SK-N-SH treated with all-trans-retinoic acid at 6 μM for 48 hours (cell line): Measurements from ENCODE around the gene ELF5.

Source experiments
- ATAC-seq: fragments of 200-7000 bp; cut with Tn5 transposase; 3 replicates; pipeline ENCODE4 v1.9.1; 2020; ENCODE audit warnings: mild to moderate bottlenecking, moderate library complexity
- BACH2 ChIP-seq: fragments of 250-450 bp; sonication (Bioruptor Pico); IDR thresholded peaks from 2 replicates; pipeline ENCODE4 v1.9.0; 2021; ENCODE audit warnings: mild to moderate bottlenecking, borderline replicate concordance
- CSDC2 ChIP-seq: fragments of 250-450 bp; sonication (Bioruptor Pico); IDR thresholded peaks from 2 replicates; pipeline ENCODE4 v1.5.0; 2020; ENCODE audit warnings: mild to moderate bottlenecking, moderate library complexity
- ESRRG ChIP-seq: fragments of 250-450 bp; sonication (Bioruptor Pico); IDR thresholded peaks from 2 replicates; pipeline ENCODE4 v1.6.1; 2021; ENCODE audit warnings: mild to moderate bottlenecking
- GLIS3 ChIP-seq: fragments of 250-450 bp; sonication (Bioruptor Pico); IDR thresholded peaks from 2 replicates; pipeline ENCODE4 v1.5.0; 2020; ENCODE audit warnings: mild to moderate bottlenecking, moderate library complexity
- ISL1 ChIP-seq: fragments of 250-450 bp; sonication (Bioruptor Pico); IDR thresholded peaks from 2 replicates; pipeline ENCODE4 v2.1.2; 2022; ENCODE audit warnings: mild to moderate bottlenecking, moderate library complexity
- OSR1 ChIP-seq: fragments of 250-450 bp; sonication (Bioruptor Pico); IDR thresholded peaks from 2 replicates; pipeline ENCODE4 v1.8.0; 2022; ENCODE audit warnings: moderate library complexity, mild to moderate bottlenecking, inconsistent platforms
- PPARA ChIP-seq: fragments of 250-450 bp; sonication (Bioruptor Pico); IDR thresholded peaks from 2 replicates; pipeline ENCODE4 v1.5.0; 2020; ENCODE audit warnings: mild to moderate bottlenecking, borderline replicate concordance
- RARB ChIP-seq: fragments of 250-450 bp; sonication (Bioruptor Pico); IDR thresholded peaks from 2 replicates; pipeline ENCODE4 v1.8.0; 2021; ENCODE audit warnings: mild to moderate bottlenecking, moderate library complexity
- SNAI2 ChIP-seq: fragments of 250-450 bp; sonication (Bioruptor Pico); IDR thresholded peaks from 2 replicates; pipeline ENCODE4 v1.5.0; 2020; ENCODE audit warnings: mild to moderate bottlenecking, moderate library complexity
- TCF4 ChIP-seq: fragments of 250-450 bp; sonication (Bioruptor Pico); IDR thresholded peaks from 2 replicates; pipeline ENCODE4 v1.8.0; 2021; ENCODE audit warnings: mild to moderate bottlenecking, moderate library complexity, borderline replicate concordance
- TOX ChIP-seq: fragments of 250-450 bp; sonication (Bioruptor Pico); IDR thresholded peaks from 2 replicates; pipeline ENCODE4 v1.8.0; 2021; ENCODE audit warnings: mild to moderate bottlenecking, moderate library complexity, borderline replicate concordance
- ZC3H10 ChIP-seq: fragments of 250-450 bp; sonication (Bioruptor Pico); IDR thresholded peaks from 2 replicates; pipeline ENCODE4 v1.5.1; 2021; ENCODE audit warnings: mild to moderate bottlenecking, moderate library complexity
- ZFP3 ChIP-seq: fragments of 250-450 bp; sonication (Bioruptor Pico); IDR thresholded peaks from 2 replicates; pipeline ENCODE4 v1.5.0; 2020; ENCODE audit warnings: mild to moderate bottlenecking, moderate library complexity
- ZFP30 ChIP-seq: fragments of 450-650 bp; formaldehyde crosslinking; IDR thresholded peaks from 2 replicates; pipeline ENCODE4 v1.5.0; 2022; ENCODE audit warnings: mild to moderate bottlenecking, moderate library complexity
- ZNF565 ChIP-seq: fragments of 450-650 bp; formaldehyde crosslinking; conservative IDR thresholded peaks from 2 replicates; pipeline ENCODE4 v1.5.0; 2020; ENCODE audit warnings: low read depth, mild to moderate bottlenecking, moderate library complexity
- ZNF70 ChIP-seq: fragments of 450-650 bp; formaldehyde crosslinking; IDR thresholded peaks from 2 replicates; pipeline ENCODE4 v1.5.0; 2020; ENCODE audit warnings: mild to moderate bottlenecking, moderate library complexity
- TF ChIP-seq, protein P1 (sequence below): fragments of 250-450 bp; sonication (Bioruptor Pico); IDR thresholded peaks from 2 replicates; pipeline ENCODE4 v1.8.0; 2020; ENCODE audit warnings: mild to moderate bottlenecking, moderate library complexity, borderline replicate concordance
- TF ChIP-seq, protein P2 (sequence below): fragments of 250-450 bp; sonication (Bioruptor Pico); IDR thresholded peaks from 2 replicates; pipeline ENCODE4 v1.8.0; 2021; ENCODE audit warnings: low read depth, mild to moderate bottlenecking, moderate library complexity, borderline replicate concordance
- TF ChIP-seq, protein P3 (sequence below): fragments of 250-450 bp; sonication (Bioruptor Pico); IDR thresholded peaks from 2 replicates; pipeline ENCODE4 v1.5.0; 2020; ENCODE audit warnings: mild to moderate bottlenecking, moderate library complexity
- TF ChIP-seq, protein P4 (sequence below): fragments of 250-450 bp; sonication (Bioruptor Pico); IDR thresholded peaks from 2 replicates; pipeline ENCODE4 v1.5.1; 2021; ENCODE audit warnings: mild to moderate bottlenecking, moderate library complexity
- TF ChIP-seq, protein P5 (sequence below): fragments of 250-450 bp; sonication (Bioruptor Pico); IDR thresholded peaks from 2 replicates; pipeline ENCODE4 v1.5.1; 2020; ENCODE audit warnings: low read depth, mild to moderate bottlenecking, moderate library complexity

Gene ELF5

DNA sequence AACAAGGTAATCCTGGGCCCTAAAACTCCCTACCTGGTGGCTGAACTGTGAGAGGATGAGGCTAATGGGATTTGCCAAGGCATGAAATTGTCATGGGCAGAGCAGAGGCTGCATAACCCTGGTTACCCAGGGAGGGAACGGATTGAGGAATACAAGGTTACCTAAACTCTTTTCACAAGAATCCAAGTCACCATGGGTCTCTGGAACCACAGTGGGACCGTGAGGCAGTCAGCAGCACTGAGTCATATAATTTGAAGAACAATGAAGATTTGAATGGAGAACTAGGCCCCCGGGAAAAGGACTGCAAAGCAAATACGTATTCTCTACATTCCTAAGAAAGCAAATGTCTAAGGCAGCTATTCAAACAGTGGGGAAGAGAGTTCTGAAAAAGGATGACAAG lies 55.1 kb downstream of the ELF5 start:
- ATAC-seq, result no peak
- TF ChIP-seq ISL1 (no peak), SNAI2 (no peak), CSDC2 (CRISPR knock-in tag) (no peak), BACH2 (CRISPR knock-in tag) (no peak), OSR1 (CRISPR knock-in tag) (no peak), TCF4 (CRISPR knock-in tag) (no peak)

DNA sequence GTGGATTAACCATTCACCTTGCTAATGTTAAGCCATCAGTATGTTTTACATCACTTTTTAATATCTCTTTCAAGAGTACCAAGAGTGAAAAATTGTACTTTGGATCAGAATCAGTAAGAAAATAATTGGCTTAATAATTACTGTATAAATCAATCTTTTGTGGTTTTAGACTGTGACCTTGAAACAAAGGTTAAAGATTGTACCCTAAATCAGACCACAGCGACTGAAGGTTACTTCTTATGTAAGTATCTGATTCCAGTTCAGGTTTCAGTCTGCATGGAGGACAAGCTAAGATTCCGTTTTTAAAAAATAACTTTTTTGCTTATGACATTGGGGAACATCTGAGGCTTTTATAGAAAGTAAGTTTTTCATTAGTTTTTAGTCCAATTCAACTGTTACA lies 56.0 kb downstream of the ELF5 start:
- ATAC-seq, result no peak

DNA sequence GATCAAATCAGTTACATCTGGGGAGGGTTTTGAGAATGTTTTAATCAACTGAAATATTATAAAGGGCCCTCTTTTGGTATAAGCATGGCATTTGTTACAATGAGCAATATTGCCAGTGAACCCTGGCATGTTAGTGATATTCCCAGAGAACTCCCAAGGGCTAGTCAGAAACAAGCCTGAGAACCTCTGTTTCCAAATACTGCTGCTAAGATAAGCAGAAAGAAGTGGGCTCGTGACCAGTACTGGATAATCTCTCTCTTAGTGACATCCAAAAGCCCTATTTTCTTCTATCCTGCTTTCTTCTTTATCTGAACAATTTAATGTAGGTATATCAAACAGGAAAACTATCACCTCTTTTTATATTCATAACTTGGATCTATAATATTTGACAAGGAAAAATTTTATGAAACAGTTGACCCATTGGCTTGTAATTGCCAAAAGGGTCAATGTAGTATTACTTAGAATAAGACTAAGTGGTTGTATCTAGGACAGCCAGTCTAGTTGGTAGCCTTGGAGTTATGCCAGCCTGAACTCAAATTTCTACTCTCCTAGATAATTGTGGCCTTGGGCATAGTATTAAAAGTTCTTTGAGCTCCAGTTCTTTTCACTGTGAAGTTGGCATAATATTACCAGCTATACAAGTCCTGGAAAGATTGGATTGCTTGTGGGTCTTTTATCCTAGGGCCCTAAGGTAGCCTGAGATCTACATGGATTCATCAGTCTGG lies 59.1 kb downstream of the ELF5 start:
- no peak for ATAC-seq
- no peak for TF ChIP-seq PPARA
- no peak for TF ChIP-seq ZFP3 (CRISPR knock-in tag)
- TF ChIP-seq, protein P1, sequence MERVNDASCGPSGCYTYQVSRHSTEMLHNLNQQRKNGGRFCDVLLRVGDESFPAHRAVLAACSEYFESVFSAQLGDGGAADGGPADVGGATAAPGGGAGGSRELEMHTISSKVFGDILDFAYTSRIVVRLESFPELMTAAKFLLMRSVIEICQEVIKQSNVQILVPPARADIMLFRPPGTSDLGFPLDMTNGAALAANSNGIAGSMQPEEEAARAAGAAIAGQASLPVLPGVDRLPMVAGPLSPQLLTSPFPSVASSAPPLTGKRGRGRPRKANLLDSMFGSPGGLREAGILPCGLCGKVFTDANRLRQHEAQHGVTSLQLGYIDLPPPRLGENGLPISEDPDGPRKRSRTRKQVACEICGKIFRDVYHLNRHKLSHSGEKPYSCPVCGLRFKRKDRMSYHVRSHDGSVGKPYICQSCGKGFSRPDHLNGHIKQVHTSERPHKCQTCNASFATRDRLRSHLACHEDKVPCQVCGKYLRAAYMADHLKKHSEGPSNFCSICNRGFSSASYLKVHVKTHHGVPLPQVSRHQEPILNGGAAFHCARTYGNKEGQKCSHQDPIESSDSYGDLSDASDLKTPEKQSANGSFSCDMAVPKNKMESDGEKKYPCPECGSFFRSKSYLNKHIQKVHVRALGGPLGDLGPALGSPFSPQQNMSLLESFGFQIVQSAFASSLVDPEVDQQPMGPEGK (CRISPR knock-in tag), result no peak
- no peak for TF ChIP-seq CSDC2 (CRISPR knock-in tag)
- TF ChIP-seq ESRRG (CRISPR knock-in tag), result no peak
- TF ChIP-seq, protein P2, sequence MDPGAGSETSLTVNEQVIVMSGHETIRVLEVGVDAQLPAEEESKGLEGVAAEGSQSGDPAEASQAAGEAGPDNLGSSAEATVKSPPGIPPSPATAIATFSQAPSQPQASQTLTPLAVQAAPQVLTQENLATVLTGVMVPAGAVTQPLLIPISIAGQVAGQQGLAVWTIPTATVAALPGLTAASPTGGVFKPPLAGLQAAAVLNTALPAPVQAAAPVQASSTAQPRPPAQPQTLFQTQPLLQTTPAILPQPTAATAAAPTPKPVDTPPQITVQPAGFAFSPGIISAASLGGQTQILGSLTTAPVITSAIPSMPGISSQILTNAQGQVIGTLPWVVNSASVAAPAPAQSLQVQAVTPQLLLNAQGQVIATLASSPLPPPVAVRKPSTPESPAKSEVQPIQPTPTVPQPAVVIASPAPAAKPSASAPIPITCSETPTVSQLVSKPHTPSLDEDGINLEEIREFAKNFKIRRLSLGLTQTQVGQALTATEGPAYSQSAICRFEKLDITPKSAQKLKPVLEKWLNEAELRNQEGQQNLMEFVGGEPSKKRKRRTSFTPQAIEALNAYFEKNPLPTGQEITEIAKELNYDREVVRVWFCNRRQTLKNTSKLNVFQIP (CRISPR knock-in tag), result no peak
- no peak for TF ChIP-seq SNAI2
- TF ChIP-seq, protein P3, sequence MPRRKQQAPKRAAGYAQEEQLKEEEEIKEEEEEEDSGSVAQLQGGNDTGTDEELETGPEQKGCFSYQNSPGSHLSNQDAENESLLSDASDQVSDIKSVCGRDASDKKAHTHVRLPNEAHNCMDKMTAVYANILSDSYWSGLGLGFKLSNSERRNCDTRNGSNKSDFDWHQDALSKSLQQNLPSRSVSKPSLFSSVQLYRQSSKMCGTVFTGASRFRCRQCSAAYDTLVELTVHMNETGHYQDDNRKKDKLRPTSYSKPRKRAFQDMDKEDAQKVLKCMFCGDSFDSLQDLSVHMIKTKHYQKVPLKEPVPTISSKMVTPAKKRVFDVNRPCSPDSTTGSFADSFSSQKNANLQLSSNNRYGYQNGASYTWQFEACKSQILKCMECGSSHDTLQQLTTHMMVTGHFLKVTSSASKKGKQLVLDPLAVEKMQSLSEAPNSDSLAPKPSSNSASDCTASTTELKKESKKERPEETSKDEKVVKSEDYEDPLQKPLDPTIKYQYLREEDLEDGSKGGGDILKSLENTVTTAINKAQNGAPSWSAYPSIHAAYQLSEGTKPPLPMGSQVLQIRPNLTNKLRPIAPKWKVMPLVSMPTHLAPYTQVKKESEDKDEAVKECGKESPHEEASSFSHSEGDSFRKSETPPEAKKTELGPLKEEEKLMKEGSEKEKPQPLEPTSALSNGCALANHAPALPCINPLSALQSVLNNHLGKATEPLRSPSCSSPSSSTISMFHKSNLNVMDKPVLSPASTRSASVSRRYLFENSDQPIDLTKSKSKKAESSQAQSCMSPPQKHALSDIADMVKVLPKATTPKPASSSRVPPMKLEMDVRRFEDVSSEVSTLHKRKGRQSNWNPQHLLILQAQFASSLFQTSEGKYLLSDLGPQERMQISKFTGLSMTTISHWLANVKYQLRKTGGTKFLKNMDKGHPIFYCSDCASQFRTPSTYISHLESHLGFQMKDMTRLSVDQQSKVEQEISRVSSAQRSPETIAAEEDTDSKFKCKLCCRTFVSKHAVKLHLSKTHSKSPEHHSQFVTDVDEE (CRISPR knock-in tag), result no peak
- TF ChIP-seq GLIS3 (CRISPR knock-in tag), result no peak
- no peak for TF ChIP-seq ZC3H10 (CRISPR knock-in tag)
- TF ChIP-seq ZNF70, result no peak
- TF ChIP-seq BACH2 (CRISPR knock-in tag), result no peak
- TF ChIP-seq ISL1, result no peak
- no peak for TF ChIP-seq ZFP30
- no peak for TF ChIP-seq ZNF565 (CRISPR knock-in tag)
- no peak for TF ChIP-seq RARB (CRISPR knock-in tag)
- TF ChIP-seq, protein P4, sequence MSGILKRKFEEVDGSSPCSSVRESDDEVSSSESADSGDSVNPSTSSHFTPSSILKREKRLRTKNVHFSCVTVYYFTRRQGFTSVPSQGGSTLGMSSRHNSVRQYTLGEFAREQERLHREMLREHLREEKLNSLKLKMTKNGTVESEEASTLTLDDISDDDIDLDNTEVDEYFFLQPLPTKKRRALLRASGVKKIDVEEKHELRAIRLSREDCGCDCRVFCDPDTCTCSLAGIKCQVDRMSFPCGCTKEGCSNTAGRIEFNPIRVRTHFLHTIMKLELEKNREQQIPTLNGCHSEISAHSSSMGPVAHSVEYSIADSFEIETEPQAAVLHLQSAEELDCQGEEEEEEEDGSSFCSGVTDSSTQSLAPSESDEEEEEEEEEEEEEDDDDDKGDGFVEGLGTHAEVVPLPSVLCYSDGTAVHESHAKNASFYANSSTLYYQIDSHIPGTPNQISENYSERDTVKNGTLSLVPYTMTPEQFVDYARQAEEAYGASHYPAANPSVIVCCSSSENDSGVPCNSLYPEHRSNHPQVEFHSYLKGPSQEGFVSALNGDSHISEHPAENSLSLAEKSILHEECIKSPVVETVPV (CRISPR knock-in tag), result no peak
- TF ChIP-seq, protein P5, sequence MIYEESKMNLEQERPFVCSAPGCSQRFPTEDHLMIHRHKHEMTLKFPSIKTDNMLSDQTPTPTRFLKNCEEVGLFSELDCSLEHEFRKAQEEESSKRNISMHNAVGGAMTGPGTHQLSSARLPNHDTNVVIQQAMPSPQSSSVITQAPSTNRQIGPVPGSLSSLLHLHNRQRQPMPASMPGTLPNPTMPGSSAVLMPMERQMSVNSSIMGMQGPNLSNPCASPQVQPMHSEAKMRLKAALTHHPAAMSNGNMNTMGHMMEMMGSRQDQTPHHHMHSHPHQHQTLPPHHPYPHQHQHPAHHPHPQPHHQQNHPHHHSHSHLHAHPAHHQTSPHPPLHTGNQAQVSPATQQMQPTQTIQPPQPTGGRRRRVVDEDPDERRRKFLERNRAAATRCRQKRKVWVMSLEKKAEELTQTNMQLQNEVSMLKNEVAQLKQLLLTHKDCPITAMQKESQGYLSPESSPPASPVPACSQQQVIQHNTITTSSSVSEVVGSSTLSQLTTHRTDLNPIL (CRISPR knock-in tag), result no peak

More for the DNA sequence above, 56.0 kb downstream of the ELF5 start:
- TF ChIP-seq GLIS3 (CRISPR knock-in tag) (no peak), ZFP30 (no peak)

DNA sequence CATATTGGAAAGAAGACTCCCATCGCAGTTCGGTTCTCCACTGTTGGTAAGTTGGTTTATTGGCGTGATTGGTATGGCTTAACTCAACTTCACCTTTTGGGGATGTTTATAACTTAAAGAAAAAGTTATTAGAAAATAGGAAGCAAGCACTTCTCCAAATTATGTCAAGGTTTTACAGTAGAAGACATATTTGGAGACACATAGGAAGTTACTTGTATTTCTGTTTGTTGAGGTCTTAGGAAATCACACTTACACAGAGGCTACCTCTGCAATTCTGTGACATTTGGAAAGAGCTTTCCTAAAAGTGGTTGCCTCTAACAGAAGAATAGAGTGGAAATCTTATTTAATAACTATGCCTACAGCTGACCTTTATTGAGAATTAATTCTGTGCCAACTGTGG lies 62.5 kb downstream of the ELF5 start:
- TF ChIP-seq OSR1 (CRISPR knock-in tag) (no peak), ISL1 (no peak), TOX (CRISPR knock-in tag) (no peak), TCF4 (CRISPR knock-in tag) (no peak), ZFP30 (no peak), CSDC2 (CRISPR knock-in tag) (no peak), RARB (CRISPR knock-in tag) (no peak)
- TF ChIP-seq, protein P2 (CRISPR knock-in tag), result no peak
- ATAC-seq, result no peak
